Fibroblast of skin of right quadriceps (primary cell): ENCODE measurements around the gene KATNAL2.

Source experiments
- DNase-seq: peaks from one replicate; pipeline ENCODE4 v3.0.0-alpha.2; 2013

Gene KATNAL2

GRCh38 chr18:47118981-47119380 lies 201.6 kb downstream of the KATNAL2 start:
- peak; percentile 68 for DNase-seq

GRCh38 chr18:47120428-47120827 lies 203.0 kb downstream of the KATNAL2 start:
- no peak for DNase-seq

DNA sequence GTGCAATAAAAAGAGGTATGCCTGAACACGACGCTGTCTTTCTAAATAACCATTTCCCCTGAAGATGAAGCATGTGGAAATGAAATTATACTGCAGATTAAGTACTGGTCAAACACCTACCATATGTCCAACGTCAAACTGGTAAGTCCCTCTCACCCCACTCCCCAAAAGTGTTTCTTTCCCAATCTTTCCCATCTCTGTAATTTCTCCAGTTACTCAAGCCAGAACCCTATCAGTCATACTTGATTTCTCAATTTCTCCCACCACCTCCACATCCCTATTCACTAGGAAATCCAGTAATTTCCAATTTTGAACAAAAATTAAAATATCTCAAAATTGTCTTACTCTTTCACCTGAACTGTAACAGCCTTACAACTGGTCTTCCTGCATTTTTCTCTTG lies 203.7 kb downstream of the KATNAL2 start:
- DNase-seq, result no peak

DNA sequence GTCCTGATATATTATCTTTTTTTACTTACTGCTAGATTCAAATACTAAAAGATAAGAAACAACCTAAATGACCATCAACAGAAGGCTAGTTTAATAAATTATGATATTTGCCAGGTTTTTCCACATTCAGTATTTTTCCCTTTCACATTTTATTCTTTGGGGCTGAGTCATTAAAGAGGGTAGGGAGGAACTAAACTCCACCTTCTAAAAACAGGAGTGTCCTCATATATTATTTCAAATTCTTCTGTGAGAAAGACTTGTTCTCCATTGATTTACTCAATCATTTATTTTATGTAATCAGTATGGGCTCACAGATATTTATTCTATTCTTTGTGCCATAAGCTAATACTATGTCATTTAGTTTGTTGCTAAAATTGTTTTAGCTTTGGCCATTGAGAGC lies 223.9 kb downstream of the KATNAL2 start:
- no peak for DNase-seq

DNA sequence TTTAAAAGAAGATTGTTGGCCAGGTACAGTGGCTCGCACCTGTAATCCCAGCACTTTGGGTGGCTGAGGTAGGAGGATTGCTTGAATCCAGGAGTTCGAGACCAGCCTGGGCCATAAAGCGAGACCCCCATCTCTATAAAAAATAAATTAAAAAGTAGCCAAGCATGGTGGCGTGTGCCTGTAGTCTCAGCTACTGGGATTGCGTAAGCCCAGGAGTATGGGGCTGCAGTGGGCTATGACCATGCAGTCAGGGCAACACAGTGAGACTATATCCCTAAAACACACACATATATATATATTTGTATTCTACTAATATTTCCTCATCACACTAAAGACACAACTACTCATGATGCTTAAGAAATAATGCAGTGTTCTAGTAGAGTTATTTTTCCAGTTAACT lies 225.8 kb downstream of the KATNAL2 start:
- no peak for DNase-seq

DNA sequence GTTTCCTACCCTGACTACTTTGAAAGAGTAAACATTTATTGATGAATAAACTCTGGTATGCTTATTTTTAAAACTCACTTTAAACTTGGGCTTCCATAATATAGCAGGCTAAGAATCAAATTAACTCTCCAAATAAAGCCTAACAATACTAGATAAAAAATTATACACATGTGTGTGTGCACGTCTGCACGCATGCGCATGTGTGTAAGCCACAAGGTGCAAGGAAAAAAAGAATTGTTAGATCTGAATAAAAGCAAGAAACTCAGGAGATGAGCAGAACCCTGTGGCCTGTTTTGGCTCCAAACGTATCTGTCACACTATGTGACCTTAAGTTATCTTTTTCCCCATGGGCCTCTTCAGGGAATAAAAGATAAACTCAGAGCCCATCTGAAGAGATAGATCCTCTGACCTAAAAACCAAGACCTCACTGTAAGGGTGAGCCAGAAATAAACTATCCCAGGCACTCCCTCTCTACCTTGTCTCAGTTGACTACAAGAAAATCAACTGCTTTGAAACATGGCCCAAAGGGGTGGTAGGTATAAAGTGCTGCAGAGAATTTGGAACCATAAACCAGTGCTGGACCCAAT lies 226.6 kb downstream of the KATNAL2 start:
- DNase-seq, result no peak

GRCh38 chr18:47146206-47146605 lies 228.8 kb downstream of the KATNAL2 start:
- no peak for DNase-seq

GRCh38 chr18:47149457-47150028 lies 232.1 kb downstream of the KATNAL2 start:
- no peak for DNase-seq

- DNase-seq, result peak; percentile 71
Observed at GRCh38 chr18:47150029-47150823, 232.8 kb downstream of the KATNAL2 start, which contains the start of gene HDHD2. TSS of gene HDHD2 (minus strand) at chr18:47150500. CDS start at chr18:47136439, 14,061 bp downstream.

GRCh38 chr18:47150824-47151366 lies 233.5 kb downstream of the KATNAL2 start:
- DNase-seq, result no peak

DNA sequence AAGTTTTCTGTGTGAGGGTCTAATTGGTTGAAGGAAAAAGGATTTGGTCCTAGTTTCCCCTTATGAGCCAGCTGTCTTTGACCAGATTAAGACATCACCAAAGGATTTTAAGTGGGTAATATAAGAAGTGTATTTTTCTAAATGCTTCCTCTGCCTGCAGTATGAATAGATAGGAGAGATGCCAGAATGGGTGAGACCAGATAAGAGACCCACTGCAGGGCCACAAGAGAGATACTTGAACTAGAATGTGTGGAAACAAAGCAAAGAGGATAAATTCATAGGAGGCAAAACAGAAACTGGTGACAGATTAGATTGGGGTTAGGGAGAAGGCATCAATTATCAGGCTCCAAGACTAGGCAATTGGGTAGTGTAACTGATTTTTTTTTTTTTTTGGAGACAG lies 234.0 kb downstream of the KATNAL2 start:
- no peak for DNase-seq
